CD4-positive, alpha-beta T cell (primary cell): ENCODE data around the gene TF. TPM values are rescaled to one million over a fixed set of nuclear protein-coding genes. Genes with fewer than 3 reads are reported as not detected.
A peak's percentile ranks its signal among the peaks of the same experiment; 100 is the strongest.

Source experiments
- ATAC-seq: fragments of 200-7000 bp; cut with Tn5 transposase; one replicate; pipeline ENCODE4 v1.10.0; 2022; ENCODE audit warnings: mild to moderate bottlenecking; ENCODE audit not compliant: poor library complexity
- CTCF ChIA-PET: fragments of 350-600 bp; sonication (Branson Sonifier 250); formaldehyde crosslinking; loops from one replicate; lab custom pipeline; 2021; ENCODE audit warnings: antibody characterized with exemption, inconsistent platforms; lab: Charles Lee
- POLR2A ChIA-PET: fragments of 350-600 bp; sonication (Branson Sonifier 250); formaldehyde crosslinking; loops from one replicate; lab custom pipeline; 2021; ENCODE audit warnings: antibody characterized with exemption, inconsistent platforms; lab: Charles Lee
- DNase-seq, 14 experiments: peaks; one replicate each; pipeline ENCODE4 v3.0.0-alpha.2; 2013 to 2020; ENCODE audit warnings: mixed read lengths in 2 of 14
- H3K27ac ChIP-seq, 2 donors: one replicate each; pipeline versions ENCODE4 v1.5.1 to v1.7.0; 2013; ENCODE audit warnings: low read length in 2 of 2, low read depth in 1 of 2, mild to moderate bottlenecking in 1 of 2
- H3K27me3 ChIP-seq, 2 experiments: 1 replicate in 1 of 2; 2 replicates in 1 of 2; pipeline versions ENCODE4 v1.6.1 to v1.7.0; 2013; ENCODE audit warnings: low read length in 2 of 2, control low read depth in 1 of 2, mild to moderate bottlenecking in 1 of 2, moderate library complexity in 1 of 2; ENCODE audit not compliant: insufficient read depth in 2 of 2, control insufficient read depth in 1 of 2
- H3K36me3 ChIP-seq: one replicate; pipeline ENCODE4 v1.6.1; 2013; ENCODE audit warnings: low read length, control low read depth; ENCODE audit not compliant: insufficient read depth
- H3K4me1 ChIP-seq: one replicate; pipeline ENCODE4 v1.6.1; 2013; ENCODE audit warnings: low read length, control low read depth; ENCODE audit not compliant: insufficient read depth
- H3K4me3 ChIP-seq: one replicate; pipeline ENCODE4 v1.5.1; 2013; ENCODE audit warnings: mild to moderate bottlenecking, low read length, moderate library complexity
- H3K9me3 ChIP-seq, 2 experiments: 1 replicate in 1 of 2; 2 replicates in 1 of 2; pipeline versions ENCODE4 v1.6.1 to v1.7.0; 2013; ENCODE audit warnings: low read length in 2 of 2, mild to moderate bottlenecking in 2 of 2, control low read depth in 1 of 2, moderate library complexity in 1 of 2; ENCODE audit not compliant: control insufficient read depth in 1 of 2, insufficient read depth in 1 of 2
- H3K27ac Mint-ChIP-seq: one replicate; pipeline ENCODE4 v1.8.0; 2020; ENCODE audit warnings: mixed read lengths
- H3K27me3 Mint-ChIP-seq: one replicate; pipeline ENCODE4 v1.8.0; 2021; ENCODE audit warnings: mixed read lengths
- H3K36me3 Mint-ChIP-seq: one replicate; pipeline ENCODE4 v1.8.0; 2021; ENCODE audit warnings: low read depth, mixed read lengths
- H3K4me1 Mint-ChIP-seq: one replicate; pipeline ENCODE4 v1.8.0; 2021; ENCODE audit warnings: low read depth, mixed read lengths
- H3K4me3 Mint-ChIP-seq: one replicate; pipeline ENCODE4 v1.8.0; 2020; ENCODE audit warnings: mild to moderate bottlenecking, mixed read lengths
- H3K9me3 Mint-ChIP-seq: one replicate; pipeline ENCODE4 v1.8.0; 2020; ENCODE audit warnings: mixed read lengths
- CTCF ChIP-seq: fragments of 200-600 bp; IDR thresholded peaks from one replicate; pipeline ENCODE4 v1.8.0; 2022; ENCODE audit warnings: antibody characterized with exemption, mild to moderate bottlenecking
- intact Hi-C, 2 experiments: fragments of 100-400 bp; cut with DNase I in 1 of 2; cut with micrococcal nuclease in 1 of 2; formaldehyde crosslinking; loops; one replicate each; pipeline versions ENCODE4 v1.15.1 to v1.9.0; 2023 to 2025; cut with DNase I, micrococcal nuclease
- total RNA-seq, 174 experiments: library from RNA in 2 of 174; stranded (reverse) in 2 of 174; gene quantifications; one replicate each; pipeline ENCODE4 v1.2.3 and lab custom pipeline; 2021 to 2026

TF gene
- total RNA-seq, 2 experiments from 2014 or later, result 0.30 to 0.34 TPM

- Histone ChIP-seq H3K4me1 (peaks cover 2% of the 10 kb centered on the region), H3K36me3 (no peaks in the 10 kb centered on the region), H3K9me3 (no peaks in the 10 kb centered on the region), H3K27ac (no peak overlapping the region), H3K27me3 (no peaks in the 10 kb centered on the region), H3K4me3 (no peak overlapping the region)
- peaks cover 25% of the 10 kb centered on the region for H3K27me3 Mint-ChIP-seq
- no peaks in the 10 kb centered on the region for H3K9me3 Mint-ChIP-seq
- intact Hi-C loops, result loop anchor here in 1 of 2 experiments (5.0 to 10.0 kb wide), 4 partner anchors 315 to 682 kb away; no protein-coding TSS in a partner anchor
- DNase-seq, result peak in 2 of 14 experiments; percentile 25 to 40
- H3K36me3 Mint-ChIP-seq, result no peaks in the 10 kb centered on the region
- ChIA-PET POLR2A (interaction anchor here (0.6 kb wide), 1 partner anchor 236 kb away, joined by 3 read pairs; no protein-coding TSS in a partner anchor), CTCF (no interaction called here)
- no peak overlapping the region for H3K27ac Mint-ChIP-seq
- no peak for TF ChIP-seq CTCF
- H3K4me3 Mint-ChIP-seq, result no peak overlapping the region
- ATAC-seq, result no peak
- H3K4me1 Mint-ChIP-seq, result peaks cover 2% of the 10 kb centered on the region
Observed at GRCh38 chr3:133799794-133800585, 53.8 kb downstream of the TF start.

- intact Hi-C loops, result loop anchor here in 1 of 2 experiments (5.0 to 10.0 kb wide), 4 partner anchors 319 to 679 kb away; no protein-coding TSS in a partner anchor
- no peak overlapping the region for H3K4me3 ChIP-seq
- H3K4me3 Mint-ChIP-seq, result no peak overlapping the region
Observed at GRCh38 chr3:133803469-133803868, 57.3 kb downstream of the TF start.

GRCh38 chr3:133804896-133805295 is 58.7 kb downstream of the TF start:
- peaks cover 32% of the 10 kb centered on the region for H3K4me1 Mint-ChIP-seq
- intact Hi-C loops, result loop anchor here (1.0 to 10.0 kb wide), 7 partner anchors 142 to 677 kb away; no protein-coding TSS in a partner anchor
- Histone ChIP-seq H3K4me3 (peak overlapping the region; percentile 92), H3K27ac (peak overlapping the region; percentile 2 to 15), H3K4me1 (peaks cover 16% of the 10 kb centered on the region), H3K36me3 (peaks cover 20% of the 10 kb centered on the region), H3K27me3 (no peaks in the 10 kb centered on the region), H3K9me3 (no peaks in the 10 kb centered on the region)
- no peak for DNase-seq
- POLR2A ChIA-PET, result interaction anchor here (1.1 kb wide), 1 partner anchor 143 kb away, joined by 3 read pairs; the partner anchor contains the start of gene TOPBP1
- no peaks in the 10 kb centered on the region for H3K9me3 Mint-ChIP-seq
- CTCF ChIA-PET, result no interaction called here
- peaks cover 37% of the 10 kb centered on the region for H3K36me3 Mint-ChIP-seq
- H3K27ac Mint-ChIP-seq, result peak overlapping the region; percentile 94
- ATAC-seq, result no peak
- H3K4me3 Mint-ChIP-seq, result peak overlapping the region; percentile 97
- TF ChIP-seq CTCF, result no peak
- peaks cover 5% of the 10 kb centered on the region for H3K27me3 Mint-ChIP-seq

More at GRCh38 chr3:133803469-133803868, 57.3 kb downstream of the TF start:
- H3K36me3 Mint-ChIP-seq, result peaks cover 27% of the 10 kb centered on the region
- peaks cover 10% of the 10 kb centered on the region for H3K27me3 Mint-ChIP-seq
- DNase-seq, result no peak
- no peaks in the 10 kb centered on the region for H3K9me3 Mint-ChIP-seq
- no peak for TF ChIP-seq CTCF
- Histone ChIP-seq H3K27me3 (no peaks in the 10 kb centered on the region), H3K36me3 (peaks cover 10% of the 10 kb centered on the region), H3K4me1 (peaks cover 16% of the 10 kb centered on the region), H3K27ac (no peak overlapping the region), H3K9me3 (no peaks in the 10 kb centered on the region)
- peaks cover 31% of the 10 kb centered on the region for H3K4me1 Mint-ChIP-seq
- no peak for ATAC-seq
- H3K27ac Mint-ChIP-seq, result no peak overlapping the region
- POLR2A ChIA-PET, result no interaction called here
- CTCF ChIA-PET, result interaction anchor here (0.8 kb wide), 1 partner anchor 13 kb away, joined by 3 read pairs; no protein-coding TSS in a partner anchor
